ENCODE results near the gene PPP4R2.
"Not testable (repeated sequence)": the region's sequence is repeated elsewhere in the genome, so short reads cannot be mapped to it uniquely, and the experiment has no call there.

The PPP4R2 gene

GRCh38 chr3:72977060-72977808, 19.4 kb upstream of the PPP4R2 start:
- no peak for DNase-seq

DNA sequence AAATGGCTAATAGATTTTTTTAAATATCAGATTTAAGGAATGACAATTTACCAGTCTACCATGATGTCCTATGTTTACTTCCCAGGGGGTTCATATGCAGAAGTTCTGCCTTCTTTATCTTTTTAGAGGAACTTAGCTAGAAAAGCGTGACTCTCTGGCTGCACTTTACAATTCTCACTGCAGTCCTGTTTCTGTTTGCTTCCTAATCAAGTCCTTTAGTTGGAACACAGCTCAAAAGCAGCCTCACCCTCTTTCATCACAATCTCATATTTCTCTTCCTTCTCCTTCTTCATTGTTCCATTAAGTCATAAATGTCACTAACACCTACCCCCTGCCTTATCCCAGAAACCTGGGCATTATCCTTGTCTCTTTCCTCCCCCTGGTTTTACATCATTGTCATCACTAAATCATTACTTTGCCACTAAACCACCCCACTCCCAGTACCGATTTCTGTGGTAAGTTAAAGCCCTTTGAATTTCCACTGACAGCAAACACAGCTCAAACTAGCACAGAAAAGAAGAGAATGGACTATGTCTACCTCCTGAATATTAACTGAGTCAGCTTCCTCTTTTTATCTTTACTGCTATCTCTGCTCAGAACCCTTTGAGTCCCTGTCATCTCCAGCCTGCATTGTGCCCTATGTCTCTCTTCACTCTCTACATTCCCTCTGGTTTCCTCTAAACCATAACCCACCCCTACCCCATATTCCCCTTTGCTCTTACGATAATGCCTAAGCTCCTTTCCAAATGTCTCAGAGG, 13.8 kb upstream of the PPP4R2 start:
- no peak for DNase-seq

DNA sequence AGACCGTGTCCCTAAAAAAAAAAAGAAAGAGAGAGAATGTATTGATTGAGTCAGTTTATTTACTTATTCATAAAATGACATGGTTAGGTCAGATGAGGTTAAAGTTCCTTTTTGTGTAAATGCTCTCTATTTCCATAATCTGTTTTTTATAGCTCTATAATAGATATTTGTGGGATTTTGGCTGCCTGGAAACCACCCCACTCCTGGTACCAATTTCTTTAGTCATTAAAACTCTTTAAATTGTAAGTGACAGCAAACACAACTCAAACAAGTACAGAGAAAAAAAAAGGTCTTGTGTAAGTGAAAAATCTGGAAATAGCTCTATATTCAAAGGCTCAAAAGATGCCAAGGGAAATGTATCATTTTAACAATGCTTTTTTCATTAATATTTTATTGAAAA, 11.0 kb upstream of the PPP4R2 start:
- DNase-seq = no peak

- DNase-seq = no peak
Observed at GRCh38 chr3:72990701-72991395, 5.8 kb upstream of the PPP4R2 start.

- no peak for DNase-seq
Observed at GRCh38 chr3:72991522-72991921, 5.1 kb upstream of the PPP4R2 start.

DNA sequence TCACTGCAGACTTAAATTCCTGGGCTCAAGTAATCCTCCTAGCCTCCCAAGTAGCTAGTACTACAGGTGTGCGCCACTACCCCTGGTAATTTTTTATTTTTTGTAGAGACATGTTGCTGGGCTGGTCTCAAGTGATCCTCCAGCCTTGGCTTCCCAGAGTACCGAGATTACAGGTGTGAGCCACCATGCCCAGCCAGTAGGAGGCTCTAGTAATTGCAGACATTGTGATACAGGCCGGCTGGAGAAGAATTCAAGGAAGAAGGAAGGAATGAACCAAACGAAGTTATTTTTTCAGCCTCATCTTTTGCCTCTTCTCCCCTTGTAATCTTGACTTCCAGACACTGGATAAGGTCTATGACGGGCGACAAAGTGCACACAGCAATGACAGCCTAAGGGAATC, 3.2 kb upstream of the PPP4R2 start:
- DNase-seq = no peak

GRCh38 chr3:72995337-72995736, 1.3 kb upstream of the PPP4R2 start:
- no peak for DNase-seq

GRCh38 chr3:72996121-72996472, 514 bp upstream of the PPP4R2 start:
- peak in 7 of 56 donors; percentile 23 to 38 (median 28) for DNase-seq

DNA sequence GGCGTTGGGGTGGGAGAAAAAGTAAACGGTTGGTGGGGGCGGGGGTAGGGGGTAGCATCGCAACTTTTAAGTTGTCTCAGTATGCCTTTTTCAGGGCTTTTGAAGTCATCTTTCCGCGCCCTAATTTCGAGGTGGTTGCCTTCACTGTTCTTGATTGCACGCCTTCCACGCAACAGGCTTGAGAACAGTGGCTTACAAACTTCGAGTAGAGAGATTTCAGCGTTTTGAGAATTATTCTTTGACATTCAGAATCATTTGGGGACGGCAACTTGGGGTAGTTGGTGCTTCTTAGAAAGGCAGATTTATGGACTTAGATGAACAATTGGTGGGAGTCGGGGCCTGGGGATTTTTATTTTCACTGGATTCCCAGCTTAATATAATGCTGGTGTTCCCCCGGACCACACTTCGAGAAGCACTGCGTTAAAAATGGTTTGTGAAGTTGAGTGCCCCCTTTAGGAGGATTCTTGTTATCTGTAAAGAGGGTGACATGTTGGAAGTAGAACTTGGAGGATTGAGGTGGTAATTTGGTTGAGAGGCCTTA, 880 bp downstream of the PPP4R2 start:
- DNase-seq = peak in 21 of 56 donors; percentile 4 to 61 (median 38)

- no peak for DNase-seq
Observed at GRCh38 chr3:72998466-72998865, 1.9 kb downstream of the PPP4R2 start.

- no peak for DNase-seq
Observed at GRCh38 chr3:72999951-73000350, 3.3 kb downstream of the PPP4R2 start.

DNA sequence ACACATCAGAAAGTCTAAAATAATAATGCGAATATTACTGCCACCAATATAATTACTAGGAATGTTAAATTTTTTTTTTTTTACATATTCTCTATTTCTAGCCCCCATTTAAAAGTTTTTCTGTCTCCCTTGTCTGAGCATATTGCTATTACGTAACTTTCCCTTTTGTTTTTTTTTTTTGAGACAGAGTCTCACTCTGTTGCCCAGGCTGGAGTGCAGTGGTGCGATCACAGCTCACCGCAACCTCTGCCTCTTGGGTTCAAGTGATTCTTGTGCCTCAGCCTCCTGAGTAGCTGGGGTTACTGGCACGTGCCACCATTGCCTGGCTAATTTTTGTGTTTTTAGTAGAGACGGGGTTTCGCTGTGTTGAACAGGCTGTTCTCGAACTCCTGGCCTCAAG, 6.4 kb downstream of the PPP4R2 start:
- not testable (repeated sequence) for DNase-seq

DNA sequence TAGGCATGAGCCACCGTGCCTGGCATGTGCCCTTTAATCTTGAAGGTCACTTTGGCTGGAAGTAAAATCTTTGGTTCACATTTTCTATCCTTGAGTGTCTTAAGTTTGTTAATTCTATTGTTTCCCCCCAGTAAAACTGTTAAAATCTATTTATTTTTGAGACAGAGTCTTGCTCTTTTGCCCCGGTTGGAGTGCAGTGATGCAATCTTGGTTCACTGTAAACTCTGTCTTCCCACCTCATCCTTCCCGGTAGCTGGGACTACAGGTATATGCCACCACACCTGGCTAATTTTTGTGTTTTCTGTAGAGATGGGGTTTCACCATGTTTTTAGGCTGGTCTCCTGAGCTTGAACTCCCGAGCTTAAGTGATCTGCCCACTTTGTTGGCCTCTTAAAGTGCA, 7.7 kb downstream of the PPP4R2 start:
- no peak for DNase-seq

DNA sequence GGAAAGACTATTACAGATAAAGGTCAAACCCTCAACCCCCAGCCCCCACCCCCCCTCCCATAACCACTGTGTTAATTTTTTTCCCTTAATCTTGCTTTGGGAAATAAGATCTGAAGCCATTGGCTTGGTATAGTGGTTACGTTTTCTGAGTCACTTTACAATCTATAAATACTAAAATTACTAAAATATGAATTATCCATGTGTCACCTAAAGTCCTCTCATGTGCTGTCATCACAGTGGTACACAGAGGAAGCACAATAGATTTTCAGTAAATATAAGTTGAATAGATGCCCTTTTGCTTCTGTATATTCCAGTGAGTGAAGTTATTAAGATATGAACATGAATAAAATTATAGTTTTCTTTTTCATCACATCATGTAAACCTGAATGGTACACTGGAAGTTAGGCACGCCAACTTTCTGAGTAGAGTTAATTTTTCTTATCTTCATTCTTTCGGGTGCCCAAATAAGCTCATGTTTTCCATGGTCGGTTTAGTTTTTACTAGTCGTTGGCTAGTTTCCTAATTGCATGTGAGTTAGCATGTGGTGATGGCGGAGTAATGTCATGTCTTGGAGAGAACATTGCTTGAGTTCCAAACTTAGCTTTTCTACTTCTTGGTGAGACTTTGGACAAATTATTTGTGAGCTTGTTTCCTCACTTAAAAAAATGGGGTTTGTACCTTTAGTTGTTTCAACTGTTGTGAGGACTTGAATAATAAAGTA, 11.5 kb downstream of the PPP4R2 start:
- no peak for DNase-seq

DNA sequence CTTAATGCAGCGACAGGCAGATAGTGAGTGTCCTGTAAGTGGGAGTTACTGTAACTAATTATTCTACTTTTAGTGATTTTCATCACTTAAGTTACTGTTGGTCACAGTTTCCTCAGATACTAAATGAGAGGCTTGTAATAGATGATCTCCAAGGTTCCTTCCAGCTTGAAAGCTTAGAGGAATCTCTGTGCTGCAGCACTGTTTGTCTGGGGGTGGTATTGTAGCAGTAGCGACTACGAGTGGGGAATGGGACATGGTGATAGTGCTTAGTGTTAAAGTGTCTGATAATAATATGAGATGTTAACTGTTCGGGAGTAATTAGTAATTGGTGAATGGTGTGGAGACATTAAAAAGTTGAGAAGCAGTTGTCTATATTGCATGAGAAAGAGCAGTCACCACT, 12.4 kb downstream of the PPP4R2 start:
- DNase-seq = no peak

- no peak for DNase-seq
Observed at GRCh38 chr3:73009750-73010149, 13.1 kb downstream of the PPP4R2 start.

DNA sequence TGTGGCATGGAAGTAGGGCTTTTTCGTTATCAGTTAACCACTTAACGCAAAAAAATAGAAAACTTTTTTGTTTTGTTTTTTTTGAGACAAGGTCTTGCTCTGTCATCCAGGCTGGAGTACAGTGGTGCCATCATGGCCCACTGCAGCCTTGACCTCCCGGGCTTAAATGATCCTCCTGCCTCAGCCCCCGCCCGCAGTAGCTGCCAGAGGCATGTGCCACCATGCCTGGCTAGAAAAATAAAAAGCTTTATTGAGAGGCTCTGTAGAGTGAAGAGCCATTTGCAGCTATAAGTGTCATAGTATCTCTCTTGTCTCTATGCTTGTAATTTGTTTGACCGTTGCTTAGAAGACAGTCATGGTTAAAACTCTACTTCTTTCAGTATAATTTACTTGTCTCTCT, 13.5 kb downstream of the PPP4R2 start:
- DNase-seq = peak in 1 of 56 donors; percentile 5

DNA sequence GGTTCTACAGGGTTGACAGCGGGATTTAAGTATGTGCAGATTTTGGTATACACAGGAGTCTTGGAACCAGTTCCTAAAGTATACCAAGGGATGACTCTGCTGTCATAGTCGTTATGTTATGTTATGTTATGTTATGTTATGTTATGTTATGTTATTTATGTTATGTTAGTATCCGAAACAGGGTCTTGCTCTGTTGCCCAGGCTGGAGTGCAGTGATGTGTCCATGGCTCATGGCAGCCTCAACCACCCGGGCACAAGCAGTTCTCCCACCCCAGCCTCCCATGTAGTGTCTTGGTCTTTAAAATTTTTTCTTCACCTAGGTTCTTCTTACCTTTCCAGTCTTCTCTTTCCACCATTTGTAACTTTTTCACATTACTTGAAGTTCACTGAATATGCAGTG, 21.7 kb downstream of the PPP4R2 start:
- DNase-seq = no peak

DNA sequence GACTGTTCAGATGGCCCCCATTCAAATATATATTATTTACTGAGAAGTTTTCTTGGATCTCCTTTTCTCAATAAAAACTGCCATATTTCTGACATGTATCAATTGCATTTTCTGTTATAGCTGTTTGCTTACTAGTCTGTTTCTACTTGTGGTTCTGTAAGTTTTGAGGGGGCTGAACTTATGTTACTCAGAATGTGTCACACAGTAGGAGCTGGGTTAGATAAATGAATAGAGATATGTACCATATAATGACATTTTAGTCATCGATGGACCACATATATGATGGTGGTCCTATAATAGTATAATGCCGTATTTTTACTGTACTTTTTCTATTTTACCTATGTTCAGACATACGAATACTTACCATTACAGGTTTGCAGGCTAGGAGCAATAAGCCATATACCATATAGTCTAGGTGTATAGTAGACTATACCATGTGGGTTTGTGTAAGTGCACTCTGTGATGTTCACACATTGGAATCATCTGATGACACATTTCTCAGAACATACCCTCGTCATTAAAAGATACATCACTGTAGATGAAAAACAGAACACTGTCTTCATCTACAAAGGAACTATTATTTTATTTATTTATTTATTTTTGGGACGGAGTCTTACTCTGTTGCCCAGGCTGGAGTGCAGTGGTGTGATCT, 22.3 kb downstream of the PPP4R2 start:
- no peak for DNase-seq

- no peak for DNase-seq
Observed at GRCh38 chr3:73021301-73021835, 24.8 kb downstream of the PPP4R2 start.

DNA sequence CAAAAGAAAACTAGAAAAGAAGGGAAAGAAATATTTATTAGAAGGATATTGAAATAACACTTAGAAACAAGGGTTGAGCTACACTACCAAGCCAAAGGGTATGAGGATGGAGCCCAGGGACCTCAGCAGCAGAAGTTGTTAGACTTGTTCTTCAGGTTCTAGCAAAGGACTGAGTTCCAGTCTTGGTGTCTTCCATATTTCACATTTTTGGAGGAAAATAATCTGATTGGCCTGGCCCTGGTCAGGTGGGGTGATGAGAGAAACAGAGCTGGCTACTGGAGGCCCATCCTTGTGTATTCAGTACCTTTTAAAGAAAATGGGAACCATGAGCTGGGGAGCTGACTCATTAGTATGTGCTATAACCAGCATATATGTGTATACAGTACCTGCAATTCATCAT, 28.2 kb downstream of the PPP4R2 start:
- DNase-seq = no peak

All from nucleus accumbens (tissue), 56 donors.